HG03280 (cell line): ENCODE data around the gene TPBGL.
"Not testable (repeated sequence)": the region's sequence is repeated elsewhere in the genome, so short reads cannot be mapped to it uniquely, and the experiment has no call there.

Experiments used
- ATAC-seq: cut with Tn5 transposase; IDR thresholded peaks from one replicate; pipeline ENCODE4 v1.9.1; 2021; ENCODE audit warnings: mild to moderate bottlenecking, moderate library complexity; ENCODE audit not compliant: unreplicated experiment

The TPBGL gene

GRCh38 chr11:75270896-75271418 lies 30.4 kb downstream of the TPBGL start:
- no peak for ATAC-seq

DNA sequence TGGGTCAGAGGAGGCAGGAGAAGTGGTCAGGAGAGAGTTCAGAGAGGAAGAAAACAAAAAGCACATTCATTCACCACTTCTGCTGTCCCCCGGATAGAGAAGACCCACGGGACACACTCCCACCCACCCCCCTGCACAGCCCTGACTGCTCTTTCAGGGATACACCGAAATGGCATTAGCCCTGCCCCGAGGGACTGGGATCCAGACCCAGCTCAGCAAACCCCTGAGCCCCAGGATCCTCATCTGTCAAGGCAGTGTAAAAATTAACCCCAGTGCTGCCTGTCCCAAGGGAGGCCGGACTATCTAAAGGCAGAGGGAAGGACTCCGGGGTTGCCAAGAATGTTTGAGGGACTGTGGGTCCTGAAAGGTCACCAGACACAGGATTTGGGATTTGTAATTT lies 31.2 kb downstream of the TPBGL start:
- no peak for ATAC-seq

GRCh38 chr11:75272391-75272790 lies 31.8 kb downstream of the TPBGL start:
- no peak for ATAC-seq

- no peak for ATAC-seq
These were observed 32.3 kb downstream of the TPBGL start for GRCh38 chr11:75272821-75273301.

DNA sequence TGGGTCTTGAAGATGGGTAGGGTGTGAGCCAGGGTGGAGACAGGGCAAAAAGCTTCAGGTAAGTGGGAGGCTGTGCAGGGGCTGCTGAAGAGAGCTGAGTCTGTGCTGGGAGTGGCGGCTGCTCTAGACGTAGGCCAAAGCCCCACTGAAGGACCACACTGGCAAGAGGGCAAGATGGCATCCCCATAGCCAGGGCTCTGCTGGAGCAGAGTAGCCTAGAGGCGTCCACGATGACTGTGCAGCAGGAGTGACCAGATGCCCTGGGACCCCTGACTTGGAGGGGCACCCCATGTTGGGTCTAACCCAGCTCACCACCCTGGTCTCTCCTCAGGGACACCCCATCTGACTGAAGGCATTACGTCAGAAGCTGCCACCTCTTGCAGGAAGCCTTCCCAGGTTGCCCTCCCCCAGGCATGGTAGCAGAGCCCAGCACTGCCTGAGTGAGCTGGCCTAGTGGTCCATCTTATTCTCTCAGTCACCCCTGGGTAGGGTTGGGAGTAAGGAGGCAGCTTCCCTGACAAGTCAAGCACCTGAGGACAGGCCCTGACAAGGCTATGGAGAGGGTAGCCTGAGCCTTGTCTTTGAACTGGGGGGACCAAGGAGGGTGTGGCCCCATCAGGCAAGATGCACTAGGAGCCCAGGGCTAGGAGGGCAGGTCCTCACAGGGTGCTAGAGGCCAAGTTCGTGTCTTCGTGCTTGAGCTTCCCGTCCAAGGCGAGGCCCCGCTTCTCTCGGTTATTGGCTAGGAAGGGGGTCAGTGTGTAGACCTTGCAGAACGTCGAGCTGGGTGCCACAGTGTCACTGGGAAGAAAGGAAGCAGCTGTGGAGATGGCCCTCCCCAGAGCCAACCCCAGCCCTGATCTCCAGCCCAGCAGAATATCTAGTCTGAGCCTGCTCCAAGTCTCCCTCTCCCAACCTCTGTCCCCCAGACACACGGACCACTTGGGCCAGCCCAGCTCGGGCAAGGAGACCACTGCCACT lies 33.1 kb downstream of the TPBGL start:
- no peak for ATAC-seq

DNA sequence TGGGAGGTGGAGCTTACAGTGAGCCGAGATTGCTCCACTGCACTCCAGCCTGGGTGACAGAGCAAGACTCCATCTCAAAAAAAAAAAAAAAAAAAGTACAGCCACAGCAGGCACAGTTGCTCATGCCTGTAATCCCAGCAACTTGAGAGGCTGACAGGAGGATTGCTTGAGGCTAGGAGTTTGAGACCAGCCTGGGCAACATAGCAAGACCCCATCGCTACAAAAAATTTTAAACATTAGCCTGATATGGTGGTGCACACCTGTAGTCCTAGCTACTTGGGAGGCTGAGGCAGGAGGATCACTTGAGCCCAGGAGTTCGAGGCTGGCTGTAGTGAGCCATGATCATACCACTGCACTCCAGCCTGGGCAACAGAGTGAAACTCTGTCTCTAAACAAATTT lies 34.1 kb downstream of the TPBGL start:
- ATAC-seq: not testable (repeated sequence)

DNA sequence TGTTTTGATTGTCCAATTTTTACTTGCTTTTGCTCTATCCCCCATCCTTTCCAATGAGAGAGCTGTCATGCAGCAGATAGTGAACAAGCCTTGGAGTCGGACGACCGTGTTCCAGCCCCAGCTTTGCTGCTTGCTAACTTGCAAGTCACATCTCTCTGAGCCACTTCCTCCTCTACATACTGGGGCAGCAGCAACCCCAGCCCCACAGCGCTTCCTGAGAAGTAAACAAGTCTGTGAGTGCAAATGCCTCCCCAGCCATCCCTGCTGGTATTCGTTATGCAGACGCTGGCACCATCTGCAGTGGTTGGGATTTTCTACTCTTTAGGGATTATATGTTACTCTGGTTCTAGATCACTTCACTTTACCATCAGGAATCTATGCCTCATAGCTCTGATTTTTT lies 35.0 kb downstream of the TPBGL start:
- ATAC-seq: no peak

DNA sequence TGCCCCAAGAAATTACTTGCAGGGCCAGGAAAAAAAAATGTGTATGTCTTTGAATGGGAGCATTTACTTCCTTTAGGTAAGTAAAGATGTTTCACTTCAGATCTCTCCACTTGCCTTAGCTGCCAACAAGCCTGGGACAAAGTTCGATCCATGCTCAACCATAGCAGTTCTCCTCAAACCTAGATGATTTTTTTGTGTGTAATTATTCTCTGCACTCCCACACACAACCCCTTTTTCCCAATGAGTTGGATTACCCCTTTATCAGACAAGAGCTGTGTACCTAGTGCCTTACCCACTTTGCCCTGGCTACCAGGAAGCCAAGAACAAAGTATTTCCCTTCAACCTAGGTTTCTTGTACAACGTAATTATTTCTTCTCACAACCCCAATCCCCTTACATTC lies 35.6 kb downstream of the TPBGL start:
- no peak for ATAC-seq

DNA sequence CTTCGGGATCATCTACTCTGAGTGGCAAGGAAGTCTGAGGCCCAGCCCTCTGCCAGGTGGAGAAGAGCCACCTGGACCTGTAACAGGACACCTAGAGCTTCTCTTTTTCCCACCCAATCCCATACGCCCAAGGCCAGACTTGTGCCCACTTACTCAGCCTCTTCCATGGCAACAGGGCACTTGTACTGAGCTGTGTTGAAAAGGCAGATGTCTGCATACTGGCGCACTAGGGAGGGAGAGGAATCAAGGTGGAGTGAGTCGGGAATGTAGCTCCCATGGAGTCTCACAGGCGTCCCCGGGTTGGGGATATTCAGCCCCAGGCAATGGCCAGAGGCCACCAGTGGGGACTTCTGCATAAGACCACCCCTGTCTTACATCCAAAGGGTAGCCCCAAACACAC lies 36.1 kb downstream of the TPBGL start:
- ATAC-seq: no peak

GRCh38 chr11:75277211-75277805 lies 36.7 kb downstream of the TPBGL start:
- no peak for ATAC-seq

- no peak for ATAC-seq
These were observed 37.6 kb downstream of the TPBGL start for GRCh38 chr11:75277991-75278790.

- no peak for ATAC-seq
These were observed 38.7 kb downstream of the TPBGL start for GRCh38 chr11:75279273-75279672.

DNA sequence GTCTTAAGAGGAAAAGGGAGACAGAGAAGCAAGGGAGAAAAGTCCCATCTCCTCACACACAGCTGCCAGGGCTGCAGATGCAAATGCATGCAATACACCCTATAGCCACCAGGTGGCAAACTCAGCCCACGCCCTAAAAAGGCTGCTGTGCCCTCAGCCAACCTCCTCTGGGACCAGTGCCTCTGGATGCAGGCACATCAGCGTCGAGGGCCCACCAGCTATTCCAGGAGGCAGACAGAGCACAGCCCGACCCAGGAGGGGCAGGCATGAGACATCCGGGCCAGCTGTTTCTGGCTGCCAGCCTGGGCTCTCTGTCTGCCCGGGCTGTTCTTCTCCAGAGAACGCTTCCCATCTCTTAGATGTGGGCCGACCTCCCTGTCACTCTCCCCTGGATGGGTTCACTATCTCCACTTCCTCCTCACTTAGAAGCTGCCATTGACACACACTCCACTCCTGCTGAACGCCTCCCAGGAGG lies 39.7 kb downstream of the TPBGL start:
- no peak for ATAC-seq

DNA sequence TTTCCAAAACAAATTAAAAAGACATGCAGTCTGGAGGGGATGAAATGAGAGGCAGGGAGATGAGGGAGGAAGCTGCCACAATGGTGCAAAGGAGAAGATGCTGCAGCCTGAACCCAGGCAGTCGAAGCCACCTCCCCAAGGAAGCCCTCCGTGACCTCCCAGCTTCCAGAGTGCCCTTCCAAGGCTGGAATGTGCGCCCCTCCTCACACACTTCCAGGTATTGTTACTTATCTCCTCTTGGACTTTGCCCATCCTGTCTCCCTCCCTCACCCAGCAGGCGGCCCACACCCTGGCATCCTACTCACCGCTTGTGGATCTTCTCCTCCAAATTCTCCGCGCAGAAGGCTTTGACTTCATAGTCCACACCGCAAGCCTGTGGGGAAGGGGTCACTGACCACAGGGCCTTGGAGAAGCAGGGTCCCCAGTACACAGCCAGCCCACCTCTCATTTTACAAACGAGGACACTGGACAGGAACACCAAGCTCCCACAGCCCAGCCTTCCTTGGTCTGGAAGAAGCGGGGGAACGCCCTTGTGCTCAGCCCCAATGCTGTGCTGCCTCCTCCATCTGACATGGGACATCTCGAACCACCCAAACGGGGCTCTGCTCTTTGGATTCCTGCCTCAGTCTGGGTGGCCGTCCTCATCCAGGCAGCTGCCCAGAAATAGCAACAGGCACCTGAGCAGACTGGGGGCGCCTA lies 40.3 kb downstream of the TPBGL start:
- ATAC-seq: no peak

DNA sequence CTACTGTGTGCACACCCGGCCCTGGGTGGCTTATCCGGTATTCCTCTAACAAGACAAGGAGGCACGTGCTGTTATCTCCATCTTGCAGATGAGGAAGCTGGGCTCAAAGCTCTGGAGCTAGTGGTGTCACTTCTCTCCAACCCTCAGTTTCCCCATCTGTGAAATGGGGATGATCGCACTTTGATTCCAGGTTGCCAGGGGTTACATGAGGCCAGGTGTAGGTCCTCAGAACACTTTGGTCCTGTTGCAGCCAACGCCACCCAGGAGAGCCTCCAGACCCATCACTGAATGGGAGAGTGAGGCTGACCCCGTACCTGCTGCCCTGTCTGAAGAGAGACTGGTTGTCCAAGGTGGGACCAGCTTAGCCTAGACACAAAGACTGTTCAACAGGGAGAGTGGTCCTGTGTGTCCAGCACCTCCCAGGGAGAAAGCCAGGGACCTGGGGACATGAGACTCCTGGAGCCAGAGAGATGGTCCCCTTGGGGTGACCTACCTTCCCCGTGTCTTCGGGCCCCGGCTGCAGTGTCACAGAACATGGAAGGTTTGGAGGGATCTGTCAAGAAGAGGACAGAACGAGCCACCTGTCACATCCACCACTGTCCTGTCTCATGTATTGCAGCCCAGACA lies 41.0 kb downstream of the TPBGL start:
- no peak for ATAC-seq

GRCh38 chr11:75283391-75283931 lies 42.9 kb downstream of the TPBGL start:
- ATAC-seq: no peak

GRCh38 chr11:75285776-75286360 lies 45.3 kb downstream of the TPBGL start:
- no peak for ATAC-seq

DNA sequence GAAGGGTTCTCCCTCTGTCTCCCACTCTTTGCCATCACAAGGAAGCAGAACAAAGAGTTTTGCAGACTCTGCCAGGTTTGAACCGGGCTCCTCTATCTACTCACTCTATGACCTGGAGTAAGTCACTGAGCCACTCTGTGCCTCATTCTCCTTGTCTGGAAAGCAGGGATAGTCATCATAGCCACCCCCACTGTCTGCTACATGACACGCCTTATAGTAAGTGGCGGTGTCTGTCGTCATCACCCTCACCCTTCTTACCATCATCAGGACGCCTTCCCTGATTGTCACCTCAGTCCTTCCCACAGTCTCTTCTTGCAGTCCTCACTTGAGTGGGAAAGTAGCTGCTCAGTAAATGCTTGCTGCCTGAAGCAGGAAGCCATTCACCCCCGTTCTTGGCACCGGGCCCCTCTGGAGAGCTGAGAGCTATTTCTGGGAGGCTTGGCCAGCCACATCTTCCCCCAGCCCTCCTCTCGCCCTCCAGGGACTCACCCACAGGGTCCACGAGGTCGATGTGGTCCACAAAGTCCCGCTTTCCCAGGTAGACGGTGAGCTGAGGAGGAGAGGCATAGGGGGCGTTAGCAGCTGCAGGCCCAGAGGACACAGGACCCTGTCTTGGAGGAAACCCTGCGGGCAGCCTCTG lies 46.4 kb downstream of the TPBGL start:
- ATAC-seq: no peak

DNA sequence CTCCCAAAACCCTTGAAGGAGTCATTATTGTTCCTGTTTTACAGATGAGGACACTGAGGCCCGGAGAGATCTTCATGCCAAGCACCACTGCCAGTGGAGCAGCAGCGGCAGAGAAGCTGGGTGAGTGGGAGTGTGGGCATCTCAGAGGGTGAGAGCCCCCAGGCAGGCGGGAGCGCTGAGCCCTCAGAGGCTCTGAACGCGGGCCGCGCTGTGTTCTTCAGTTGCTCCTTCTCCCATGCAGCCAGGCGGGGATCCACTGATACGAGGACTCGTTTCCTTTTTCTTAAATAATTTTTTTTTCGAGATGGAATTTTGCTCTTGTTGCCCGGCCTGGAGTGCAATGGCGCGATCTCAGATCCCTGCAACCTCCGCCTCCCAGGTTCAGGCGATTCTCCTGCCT lies 47.0 kb downstream of the TPBGL start:
- no peak for ATAC-seq
